Raji (cell line): ENCODE measurements around the gene TMEM178B.

Experiments
- POLR2A ChIP-seq: IDR thresholded peaks from 2 replicates; pipeline ENCODE4 v1.6.1; 2011; ENCODE audit warnings: low read depth, low read length, control low read depth; ENCODE audit not compliant: insufficient read depth

The TMEM178B gene

DNA sequence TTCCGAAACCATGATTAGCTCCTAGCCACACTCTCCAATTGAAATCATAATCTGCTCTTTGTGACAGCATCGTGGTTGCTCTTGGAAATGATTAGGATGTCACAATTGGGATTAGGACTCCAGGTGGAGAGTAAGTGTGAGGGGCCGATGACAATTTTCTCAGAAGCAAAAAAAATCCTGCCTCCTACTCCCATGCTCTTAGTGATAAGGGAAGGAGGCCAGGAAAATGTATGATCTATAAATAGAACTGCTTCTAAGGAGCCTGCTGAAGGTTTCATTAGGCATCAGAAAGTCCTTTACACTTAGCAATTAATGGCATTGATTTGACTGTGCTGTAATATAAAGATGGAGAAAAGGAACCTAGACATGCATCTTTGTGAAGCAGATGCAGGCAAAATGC lies 251.0 kb downstream of the TMEM178B start:
- no peak for TF ChIP-seq POLR2A

DNA sequence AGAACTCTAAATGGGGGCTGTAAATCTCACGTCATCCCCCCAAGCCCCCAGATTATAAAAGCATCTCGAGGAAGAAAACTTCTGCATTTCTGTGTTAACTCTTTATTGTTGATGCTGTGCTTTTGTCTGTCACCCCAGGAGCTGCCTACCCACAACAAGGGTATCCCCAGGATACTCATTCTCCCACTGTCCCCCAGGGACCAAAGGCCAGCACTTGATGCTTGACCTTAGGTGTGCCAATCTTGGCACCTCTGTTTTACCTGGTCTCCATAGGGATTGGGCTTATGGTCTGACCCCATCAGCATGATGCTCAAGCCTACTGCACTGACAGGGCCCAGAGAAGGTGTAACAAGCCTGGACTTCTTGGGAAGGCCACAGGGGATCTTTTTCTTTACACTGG lies 251.4 kb downstream of the TMEM178B start:
- no peak for TF ChIP-seq POLR2A

DNA sequence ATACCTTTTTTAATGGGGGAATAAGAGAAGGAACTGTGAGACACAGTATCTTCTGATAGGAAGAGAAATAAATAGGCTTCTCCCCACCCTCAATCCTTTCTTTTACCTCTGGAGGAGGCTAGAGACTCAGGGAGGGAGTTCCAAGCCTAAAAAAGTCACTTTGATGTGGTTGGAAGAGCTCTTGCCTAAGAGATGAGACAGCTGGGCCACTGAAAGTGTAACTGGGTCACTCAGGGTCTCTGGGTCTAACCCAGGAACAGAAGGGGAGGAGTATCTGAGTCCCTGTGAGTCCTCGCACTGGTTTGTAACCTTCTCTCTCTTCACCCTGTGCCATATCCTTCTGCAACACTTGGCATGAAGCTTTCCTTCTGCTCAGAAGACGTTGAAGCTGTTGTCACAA lies 254.4 kb downstream of the TMEM178B start:
- no peak for TF ChIP-seq POLR2A

DNA sequence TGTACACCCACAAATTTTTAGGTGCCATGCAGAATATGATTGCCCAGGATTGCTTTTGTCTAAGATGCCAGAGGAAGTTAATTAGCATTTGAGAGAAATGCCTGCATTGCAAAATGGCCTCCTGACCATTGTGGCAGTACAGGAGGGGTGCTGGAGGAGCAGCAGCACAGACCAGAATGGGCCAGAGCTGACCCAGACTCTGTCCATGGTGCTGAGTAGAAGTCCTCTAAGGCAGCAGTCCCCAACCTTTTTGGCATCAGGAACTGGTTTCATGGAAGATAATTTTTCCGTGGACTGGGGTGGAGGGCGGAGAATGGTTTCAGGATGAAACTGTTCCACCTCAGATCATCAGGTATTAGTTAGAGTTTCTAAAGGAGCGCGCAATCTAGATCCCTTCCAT lies 259.6 kb downstream of the TMEM178B start:
- no peak for TF ChIP-seq POLR2A

DNA sequence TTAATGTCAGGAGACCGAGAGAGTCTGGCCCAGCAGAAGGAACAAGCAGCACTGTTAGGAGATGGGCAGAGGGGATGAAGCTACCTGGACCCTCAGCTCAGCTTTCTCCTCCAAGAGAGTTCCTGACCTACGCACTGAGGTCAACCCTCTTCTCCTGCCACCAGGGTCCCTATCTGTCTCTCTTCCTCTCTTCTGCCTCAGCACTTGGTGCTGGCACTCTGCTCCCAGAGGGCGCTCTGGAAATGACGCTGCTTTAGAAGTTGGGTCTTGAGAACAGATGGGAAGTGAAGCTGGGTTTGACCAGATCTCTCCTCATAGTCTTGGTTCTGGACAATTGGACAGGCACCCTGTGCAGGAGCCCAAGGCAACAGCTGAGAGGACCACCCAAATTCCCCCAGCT lies 261.3 kb downstream of the TMEM178B start:
- no peak for TF ChIP-seq POLR2A

DNA sequence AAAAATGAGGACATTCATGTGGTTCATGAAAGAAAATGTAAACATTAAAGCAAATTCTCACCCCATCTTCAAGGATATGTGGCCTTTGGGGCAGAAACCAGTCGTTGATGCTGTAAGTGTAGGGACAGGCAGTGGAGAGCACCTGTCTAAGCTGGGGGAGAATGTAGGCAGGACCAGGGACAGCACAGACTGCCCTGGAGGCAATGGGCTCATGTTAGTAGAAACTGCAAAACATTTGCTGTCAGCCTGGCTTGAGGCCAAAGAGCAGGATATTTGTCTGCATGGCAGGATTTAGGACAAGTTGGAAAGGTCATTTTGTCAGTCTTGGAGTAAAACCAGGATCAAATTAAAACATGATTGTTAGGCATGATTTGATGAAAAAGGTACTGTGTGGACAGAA lies 265.7 kb downstream of the TMEM178B start:
- no peak for TF ChIP-seq POLR2A

DNA sequence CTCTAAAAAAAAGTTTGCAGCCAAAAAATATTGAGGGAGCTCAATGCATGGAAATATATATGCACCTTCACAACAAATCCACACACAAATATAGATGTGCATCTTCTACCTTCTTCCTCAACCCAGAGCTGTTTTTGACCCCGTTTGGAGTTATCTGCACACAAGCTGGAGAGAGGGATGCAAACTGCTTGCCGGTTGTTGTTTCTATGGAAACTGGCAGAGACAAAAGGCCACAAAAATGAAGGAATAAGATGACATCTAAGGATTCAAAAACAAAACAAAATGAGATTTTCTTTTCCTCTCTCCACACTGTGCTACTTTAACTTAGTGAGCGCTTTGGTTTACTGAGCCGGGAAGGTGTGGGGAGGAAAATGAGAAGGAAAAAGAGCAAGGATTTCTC lies 267.1 kb downstream of the TMEM178B start:
- TF ChIP-seq POLR2A, result no peak

DNA sequence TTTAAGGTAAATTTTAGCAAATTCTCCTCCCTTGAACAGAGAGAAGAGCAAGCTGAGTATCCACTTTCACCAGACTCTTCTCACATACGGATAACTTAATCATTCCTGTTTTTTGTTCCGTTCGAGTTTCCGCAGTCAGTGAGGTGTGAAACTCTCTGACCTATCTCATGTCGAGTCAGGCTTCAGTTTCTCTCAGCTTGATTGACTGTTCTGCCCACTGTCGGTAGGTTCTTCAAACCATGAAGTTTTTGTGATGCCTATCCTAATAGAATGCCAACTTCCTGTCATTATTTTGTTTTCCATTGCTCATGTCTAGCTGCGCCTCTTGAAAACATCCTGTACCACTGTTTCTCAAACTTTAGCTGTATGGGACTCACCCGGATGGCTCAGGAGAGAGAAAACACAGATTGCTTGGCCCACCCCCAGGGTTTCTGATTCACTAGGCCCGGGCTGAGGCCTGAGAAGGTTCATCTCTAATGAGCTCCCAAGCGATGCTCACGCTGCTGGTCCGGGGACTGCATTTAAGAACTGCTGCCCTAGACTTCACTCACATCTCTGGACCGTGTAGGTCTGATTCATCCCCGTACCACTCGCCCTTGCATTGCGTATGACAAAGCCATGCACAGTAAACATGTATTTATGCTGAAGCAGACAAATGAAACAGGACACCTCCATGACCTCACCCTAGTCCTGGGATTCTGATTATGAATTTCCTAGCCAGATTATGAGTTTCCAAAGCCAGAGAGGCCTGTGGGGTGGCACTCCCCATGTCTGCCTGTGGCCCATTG lies 269.0 kb downstream of the TMEM178B start:
- TF ChIP-seq POLR2A, result no peak

DNA sequence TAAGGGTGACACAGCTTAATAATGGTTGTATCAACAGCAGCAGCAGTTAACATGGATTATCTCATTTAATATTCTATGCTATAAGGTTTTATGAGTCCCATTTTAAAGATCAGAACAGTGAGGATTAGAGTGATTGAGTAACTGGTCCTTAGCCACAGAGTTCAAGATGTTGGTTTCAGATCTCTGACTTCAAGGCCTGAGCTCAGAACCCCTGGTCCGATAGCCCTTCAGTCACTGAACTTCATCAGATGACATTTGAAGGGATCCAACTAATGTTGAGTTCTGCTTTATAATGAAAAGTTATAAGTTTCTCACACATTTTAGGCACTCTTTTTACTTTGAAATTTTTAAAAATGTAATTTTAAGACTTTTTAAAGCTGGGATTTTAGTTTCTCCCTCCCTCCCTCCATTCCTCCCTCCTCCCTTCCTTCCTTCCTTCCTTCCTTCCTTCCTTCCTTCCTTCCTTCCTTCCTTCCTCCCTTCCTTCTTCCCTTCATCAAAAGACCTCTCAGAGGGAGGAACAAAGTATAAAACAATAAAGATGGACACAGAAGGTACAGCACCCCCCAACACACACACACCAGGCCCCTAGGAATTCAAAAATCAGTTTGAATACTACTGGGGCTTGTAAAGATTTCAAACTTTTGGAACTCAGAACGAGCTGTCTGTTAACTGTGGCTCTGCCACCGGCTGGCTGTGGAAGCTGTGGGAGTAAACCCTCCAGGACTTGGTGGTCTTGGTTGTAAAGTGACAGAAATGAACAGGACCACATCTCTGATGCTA lies 270.5 kb downstream of the TMEM178B start:
- TF ChIP-seq POLR2A, result no peak

DNA sequence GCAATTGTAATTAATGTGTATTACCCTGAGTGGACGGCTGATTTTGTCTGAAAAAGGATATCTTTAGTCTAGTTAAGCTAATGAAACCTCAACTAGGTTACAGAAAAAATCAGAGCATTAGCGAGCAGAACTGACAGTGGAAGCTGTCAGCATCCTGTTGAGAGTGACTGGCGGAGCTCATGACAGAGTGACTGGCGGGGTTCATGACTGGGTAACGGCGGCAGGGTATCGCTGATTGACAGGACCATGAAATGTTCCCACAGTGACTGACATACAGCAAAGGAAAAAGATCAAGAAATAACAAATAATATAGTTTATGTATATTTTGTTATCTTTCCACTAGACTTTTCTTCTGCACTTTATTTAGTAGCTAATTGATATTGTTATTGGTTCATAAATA lies 274.9 kb downstream of the TMEM178B start:
- TF ChIP-seq POLR2A, result no peak

DNA sequence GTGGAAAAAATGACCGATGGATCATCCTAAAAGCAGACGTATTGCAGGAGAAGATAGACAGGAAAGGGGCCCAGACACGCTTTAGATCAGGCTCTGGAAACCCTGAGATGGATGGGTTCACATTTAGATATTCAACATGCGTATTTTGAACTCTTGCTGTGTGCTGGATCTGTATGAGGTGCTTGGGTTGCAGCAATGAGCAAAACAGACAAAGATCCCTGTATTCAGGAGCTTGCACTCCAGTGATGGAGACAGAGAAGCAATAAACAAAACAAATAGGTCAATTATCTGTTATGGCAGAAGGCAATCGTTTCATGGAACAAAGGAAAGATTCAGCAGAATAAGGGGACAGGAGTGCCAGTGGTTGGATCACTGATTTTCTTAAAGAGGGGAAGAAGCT lies 275.5 kb downstream of the TMEM178B start:
- TF ChIP-seq POLR2A, result no peak

DNA sequence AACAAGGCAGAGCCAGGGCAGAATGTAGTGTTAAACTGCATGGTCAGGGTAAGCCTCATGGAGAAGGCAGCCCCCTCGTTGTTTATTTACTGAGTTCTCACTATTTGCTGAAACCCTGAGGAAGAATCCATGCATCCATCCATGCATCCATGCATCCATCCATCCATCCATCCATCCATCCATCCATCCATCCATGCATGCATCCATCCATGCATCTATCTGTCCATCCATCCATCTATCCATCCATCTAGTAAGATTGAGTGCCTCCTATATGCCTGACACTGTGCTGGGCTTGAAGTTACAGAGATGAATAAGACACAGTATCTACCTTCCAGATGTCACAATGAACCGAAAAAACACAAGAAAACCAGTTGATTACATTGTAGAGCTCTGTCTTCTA lies 275.9 kb downstream of the TMEM178B start:
- no peak for TF ChIP-seq POLR2A

DNA sequence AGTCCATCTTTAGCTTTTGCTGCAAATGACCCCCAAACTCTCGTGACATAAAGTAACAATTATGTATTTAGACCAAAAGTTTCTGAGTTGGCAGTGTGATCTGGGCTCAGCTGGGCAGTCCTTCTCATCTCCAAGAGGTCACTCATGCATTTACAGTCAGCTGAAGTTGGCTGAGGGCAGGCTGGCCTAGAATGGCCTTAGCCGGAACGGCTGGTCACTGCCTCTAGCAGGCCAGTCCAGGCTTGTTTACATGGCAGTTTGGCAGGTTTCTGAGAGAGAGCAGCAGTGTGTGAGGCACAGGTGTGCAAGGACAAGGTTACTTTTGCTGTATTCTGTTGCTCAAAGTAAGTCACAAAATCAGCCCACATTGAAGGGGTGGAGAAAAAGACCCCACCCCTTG lies 277.3 kb downstream of the TMEM178B start:
- TF ChIP-seq POLR2A, result no peak

DNA sequence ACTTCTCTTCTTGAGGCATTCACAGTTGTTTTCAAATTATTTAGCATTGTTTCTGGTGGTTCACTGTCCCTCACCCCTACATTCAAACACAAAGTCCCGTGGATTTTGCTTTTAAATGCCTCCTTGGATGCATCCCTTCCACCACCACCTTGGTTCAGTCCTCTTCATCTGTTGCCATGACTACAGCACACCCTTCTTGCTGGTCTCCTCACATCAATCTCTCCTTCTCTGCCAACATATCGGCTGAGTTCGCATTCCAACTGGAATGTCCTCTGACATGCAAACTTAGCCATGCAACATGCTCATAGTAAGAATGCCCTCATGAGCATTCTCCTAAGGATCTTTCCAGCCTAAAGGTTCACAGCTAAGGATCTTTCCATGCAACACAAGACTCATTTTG lies 279.1 kb downstream of the TMEM178B start:
- TF ChIP-seq POLR2A, result no peak

DNA sequence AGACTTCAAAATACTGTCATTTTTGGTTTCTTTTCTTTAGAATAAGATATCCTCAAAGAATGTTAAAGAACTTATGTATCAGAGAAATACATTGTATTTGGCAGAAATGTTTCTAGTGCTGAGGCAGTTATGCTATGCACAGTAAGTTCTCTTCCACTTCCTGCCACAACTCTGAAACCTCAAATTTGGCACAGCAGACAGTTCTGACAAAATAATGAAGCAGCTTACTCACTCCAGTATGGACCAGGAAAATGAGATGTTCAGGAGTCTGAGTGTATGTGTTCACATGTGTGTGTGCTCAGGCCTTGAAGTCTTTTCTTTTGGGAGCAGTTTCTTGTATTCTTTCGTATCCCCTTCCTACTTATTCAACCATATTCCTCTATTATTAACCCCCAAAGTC lies 280.4 kb downstream of the TMEM178B start:
- TF ChIP-seq POLR2A, result no peak

DNA sequence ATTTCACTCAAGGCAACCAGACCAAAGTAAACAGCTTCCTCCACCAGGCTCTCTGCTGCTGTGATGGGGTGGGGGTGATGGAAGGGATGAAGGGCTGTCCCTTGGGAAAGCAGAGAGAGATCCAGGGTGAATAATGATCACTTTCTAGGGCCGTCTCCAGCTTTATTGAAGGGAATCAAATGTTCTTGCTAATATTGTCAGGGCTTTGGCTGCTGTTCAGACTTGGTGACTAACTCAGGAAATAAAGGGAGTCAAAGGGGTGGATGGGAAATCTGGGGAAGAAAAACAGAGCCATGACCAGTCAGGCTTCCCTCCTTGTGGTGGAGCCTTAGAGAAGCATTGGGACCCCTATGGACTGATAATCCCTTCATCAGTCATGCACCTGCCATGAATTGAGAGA lies 281.2 kb downstream of the TMEM178B start:
- no peak for TF ChIP-seq POLR2A
